ENCODE data around the gene METTL9.

DNA sequence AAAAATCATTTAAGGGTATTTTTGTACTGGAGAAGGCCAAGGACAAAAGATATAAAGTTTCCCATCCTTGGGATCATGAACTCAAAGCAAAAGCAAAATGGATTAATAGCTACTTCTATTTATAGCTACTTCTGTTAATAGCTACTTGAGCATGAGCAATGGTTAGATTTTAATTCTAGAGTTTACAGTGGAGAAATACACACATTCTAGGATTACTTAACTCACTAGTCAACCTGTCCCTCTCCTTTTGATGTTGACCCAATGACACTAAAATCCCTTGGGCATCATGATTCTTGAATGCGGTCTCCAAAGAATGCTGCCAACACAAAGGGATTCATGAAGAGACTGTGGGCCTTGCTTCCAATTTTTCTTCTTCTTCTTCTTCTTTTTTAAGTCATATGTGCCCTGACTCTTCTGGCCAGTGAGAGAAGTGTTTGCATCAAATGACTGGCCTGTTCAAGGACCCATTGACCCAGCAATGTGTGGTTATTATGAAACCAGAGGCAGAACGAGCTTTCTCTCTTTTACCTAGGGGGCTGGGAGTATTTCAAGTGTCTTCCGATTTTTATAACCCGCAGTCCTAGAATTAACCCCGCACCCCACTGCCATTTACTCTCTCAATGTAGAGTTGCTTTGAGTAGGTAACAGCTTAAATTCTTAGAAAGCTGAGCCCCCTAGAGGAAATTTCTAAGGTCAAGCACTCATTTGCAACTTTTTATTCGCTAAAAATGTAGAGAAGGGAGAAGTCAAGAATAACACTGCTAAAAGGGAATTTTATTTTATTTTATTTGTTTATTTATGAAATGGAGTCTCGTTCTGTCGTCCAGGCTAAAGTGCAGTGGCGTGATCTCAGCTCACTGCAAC, 99.0 kb downstream of the METTL9 start:
- TF ChIP-seq, protein P1, sequence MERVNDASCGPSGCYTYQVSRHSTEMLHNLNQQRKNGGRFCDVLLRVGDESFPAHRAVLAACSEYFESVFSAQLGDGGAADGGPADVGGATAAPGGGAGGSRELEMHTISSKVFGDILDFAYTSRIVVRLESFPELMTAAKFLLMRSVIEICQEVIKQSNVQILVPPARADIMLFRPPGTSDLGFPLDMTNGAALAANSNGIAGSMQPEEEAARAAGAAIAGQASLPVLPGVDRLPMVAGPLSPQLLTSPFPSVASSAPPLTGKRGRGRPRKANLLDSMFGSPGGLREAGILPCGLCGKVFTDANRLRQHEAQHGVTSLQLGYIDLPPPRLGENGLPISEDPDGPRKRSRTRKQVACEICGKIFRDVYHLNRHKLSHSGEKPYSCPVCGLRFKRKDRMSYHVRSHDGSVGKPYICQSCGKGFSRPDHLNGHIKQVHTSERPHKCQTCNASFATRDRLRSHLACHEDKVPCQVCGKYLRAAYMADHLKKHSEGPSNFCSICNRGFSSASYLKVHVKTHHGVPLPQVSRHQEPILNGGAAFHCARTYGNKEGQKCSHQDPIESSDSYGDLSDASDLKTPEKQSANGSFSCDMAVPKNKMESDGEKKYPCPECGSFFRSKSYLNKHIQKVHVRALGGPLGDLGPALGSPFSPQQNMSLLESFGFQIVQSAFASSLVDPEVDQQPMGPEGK (CRISPR knock-in tag; IDR thresholded peaks at IDR 0.05; ENCODE audit: borderline replicate concordance): no peak
- TF ChIP-seq, protein P2, sequence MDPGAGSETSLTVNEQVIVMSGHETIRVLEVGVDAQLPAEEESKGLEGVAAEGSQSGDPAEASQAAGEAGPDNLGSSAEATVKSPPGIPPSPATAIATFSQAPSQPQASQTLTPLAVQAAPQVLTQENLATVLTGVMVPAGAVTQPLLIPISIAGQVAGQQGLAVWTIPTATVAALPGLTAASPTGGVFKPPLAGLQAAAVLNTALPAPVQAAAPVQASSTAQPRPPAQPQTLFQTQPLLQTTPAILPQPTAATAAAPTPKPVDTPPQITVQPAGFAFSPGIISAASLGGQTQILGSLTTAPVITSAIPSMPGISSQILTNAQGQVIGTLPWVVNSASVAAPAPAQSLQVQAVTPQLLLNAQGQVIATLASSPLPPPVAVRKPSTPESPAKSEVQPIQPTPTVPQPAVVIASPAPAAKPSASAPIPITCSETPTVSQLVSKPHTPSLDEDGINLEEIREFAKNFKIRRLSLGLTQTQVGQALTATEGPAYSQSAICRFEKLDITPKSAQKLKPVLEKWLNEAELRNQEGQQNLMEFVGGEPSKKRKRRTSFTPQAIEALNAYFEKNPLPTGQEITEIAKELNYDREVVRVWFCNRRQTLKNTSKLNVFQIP (CRISPR knock-in tag; IDR thresholded peaks at IDR 0.05; ENCODE audit: borderline replicate concordance, low read depth): no peak
- TF ChIP-seq CSDC2 (CRISPR knock-in tag; IDR thresholded peaks at IDR 0.05): no peak

All from SK-N-SH treated with all-trans-retinoic acid at 6 μM for 48 hours (cell line).